K562 (cell line): ENCODE measurements around the gene TSTD1. TPM values are rescaled to one million over a fixed set of nuclear protein-coding genes. Genes with fewer than 3 reads are reported as not detected.
A peak's percentile ranks its signal among the peaks of the same experiment; 100 is the strongest.

Source experiments
- NRF1 ChIP-seq, 2 experiments: fragments of 450-650 bp; IDR thresholded peaks in 1 of 2; conservative IDR thresholded peaks in 1 of 2; 2 replicates each; pipeline ENCODE4 v1.6.1; 2014; ENCODE audit warnings: mild to moderate bottlenecking in 2 of 2
- PKNOX1 ChIP-seq: fragments of 450-650 bp; IDR thresholded peaks from 2 replicates; pipeline ENCODE4 v1.6.1; 2016
- polyA plus RNA-seq, 8 experiments: library from polyadenylated mRNA; depleted of rRNA in 4 of 8; stranded (reverse) in 5 of 8; unstranded in 3 of 8; fragments of >200 nt; fragmentation: Nextera tagmentation in 2 of 8; fragmentation: Illumina TruSeq in 1 of 8; extraction: Ambion mirVana in 2 of 8; extraction: Trizol in 1 of 8; gene quantifications; 2 replicates each; pipeline versions ENCODE4 v1.2.1 to v1.2.3, GENCODE V29; 2011 to 2014; ENCODE audit warnings: inconsistent platforms in 1 of 8, missing spikeins in 1 of 8
- total RNA-seq, 7 experiments: library from RNA; depleted of rRNA in 6 of 7; stranded (reverse); fragments of >200 nt in 6 of 7; fragmentation: Illumina TruSeq in 2 of 7; extraction: Trizol in 2 of 7; gene quantifications; 2 replicates each; pipeline versions ENCODE4 v1.2.1 to v1.2.3, GENCODE V29; 2011 to 2021; ENCODE audit warnings: low replicate concordance in 1 of 7
- TF ChIP-seq, protein P1 (sequence below), 3 experiments: fragments of 200-800 bp in 1 of 3; fragments of 250-450 bp in 1 of 3; fragments of 450-650 bp in 1 of 3; sonication (Bioruptor Pico) in 1 of 3; sonication (Bioruptor generic) in 1 of 3; formaldehyde crosslinking in 1 of 3; IDR thresholded peaks; 2 replicates each; pipeline versions ENCODE4 v1.6.1 to v1.8.0; 2016 to 2022; ENCODE audit warnings: mild to moderate bottlenecking in 2 of 3, missing genetic modification characterization in 2 of 3, missing compliant biosample characterization in 1 of 3, moderate library complexity in 1 of 3

TSTD1 gene
- total and polyA plus RNA-seq, 9 of the 15 experiments (the other 6 are each of a cell fraction or from before 2014, with no cell fraction given): 0.23 to 0.53 TPM; not detected in 7

DNA sequence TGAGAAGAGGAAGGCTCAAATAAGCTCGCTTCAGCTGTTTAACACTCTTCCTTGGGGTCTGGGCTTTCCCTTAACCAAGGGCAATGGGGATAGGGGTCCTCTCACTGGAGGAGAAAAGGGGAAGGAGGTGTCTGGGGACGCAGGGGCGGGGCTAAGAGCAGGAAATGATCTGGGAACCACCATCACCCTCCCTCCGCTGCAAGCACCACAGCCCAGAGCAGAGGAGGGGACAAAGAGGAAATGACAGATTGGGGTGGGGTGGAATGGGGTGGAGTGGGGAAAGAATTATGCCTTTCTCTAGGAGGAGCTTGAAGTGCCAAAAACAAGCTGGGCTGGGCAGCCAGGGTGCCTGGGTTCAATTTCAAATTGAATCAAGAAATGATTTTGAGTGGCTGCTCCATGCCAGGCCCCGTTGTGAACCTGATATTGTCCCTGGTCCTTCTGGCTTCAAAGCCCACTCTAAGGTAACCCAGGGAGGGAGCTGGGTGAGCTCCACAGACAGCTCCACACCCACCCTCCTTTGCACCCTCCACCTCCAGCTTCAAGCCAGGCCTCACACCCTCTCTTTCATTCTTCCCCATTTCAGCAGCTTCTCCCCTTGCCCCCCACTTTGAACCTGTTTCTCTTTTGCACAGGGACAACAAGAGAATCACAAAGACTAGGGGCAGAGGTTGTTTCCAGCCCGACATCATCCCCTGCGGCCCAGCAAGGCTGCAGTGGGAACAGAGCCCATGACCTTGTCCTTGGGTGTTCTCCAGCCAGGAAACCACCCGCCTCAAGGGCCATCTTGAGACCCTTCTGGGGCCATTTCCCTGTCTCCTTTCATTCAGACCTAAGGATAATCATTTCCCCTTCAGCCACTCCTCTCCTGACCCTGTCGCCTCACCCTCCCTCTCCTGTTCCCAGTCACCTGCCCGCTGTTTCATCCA, 29.8 kb upstream of the TSTD1 start (continued):
- TF ChIP-seq PKNOX1 (peak; percentile 67), NRF1 (conservative IDR thresholded peaks at IDR 0.05 in 1 of 2, IDR thresholded peaks at IDR 0.05 in 1 of 2) (peak in 1 of 2 experiments; percentile 15; a peak in 1 of 4 replicates)
- TF ChIP-seq, protein P1, sequence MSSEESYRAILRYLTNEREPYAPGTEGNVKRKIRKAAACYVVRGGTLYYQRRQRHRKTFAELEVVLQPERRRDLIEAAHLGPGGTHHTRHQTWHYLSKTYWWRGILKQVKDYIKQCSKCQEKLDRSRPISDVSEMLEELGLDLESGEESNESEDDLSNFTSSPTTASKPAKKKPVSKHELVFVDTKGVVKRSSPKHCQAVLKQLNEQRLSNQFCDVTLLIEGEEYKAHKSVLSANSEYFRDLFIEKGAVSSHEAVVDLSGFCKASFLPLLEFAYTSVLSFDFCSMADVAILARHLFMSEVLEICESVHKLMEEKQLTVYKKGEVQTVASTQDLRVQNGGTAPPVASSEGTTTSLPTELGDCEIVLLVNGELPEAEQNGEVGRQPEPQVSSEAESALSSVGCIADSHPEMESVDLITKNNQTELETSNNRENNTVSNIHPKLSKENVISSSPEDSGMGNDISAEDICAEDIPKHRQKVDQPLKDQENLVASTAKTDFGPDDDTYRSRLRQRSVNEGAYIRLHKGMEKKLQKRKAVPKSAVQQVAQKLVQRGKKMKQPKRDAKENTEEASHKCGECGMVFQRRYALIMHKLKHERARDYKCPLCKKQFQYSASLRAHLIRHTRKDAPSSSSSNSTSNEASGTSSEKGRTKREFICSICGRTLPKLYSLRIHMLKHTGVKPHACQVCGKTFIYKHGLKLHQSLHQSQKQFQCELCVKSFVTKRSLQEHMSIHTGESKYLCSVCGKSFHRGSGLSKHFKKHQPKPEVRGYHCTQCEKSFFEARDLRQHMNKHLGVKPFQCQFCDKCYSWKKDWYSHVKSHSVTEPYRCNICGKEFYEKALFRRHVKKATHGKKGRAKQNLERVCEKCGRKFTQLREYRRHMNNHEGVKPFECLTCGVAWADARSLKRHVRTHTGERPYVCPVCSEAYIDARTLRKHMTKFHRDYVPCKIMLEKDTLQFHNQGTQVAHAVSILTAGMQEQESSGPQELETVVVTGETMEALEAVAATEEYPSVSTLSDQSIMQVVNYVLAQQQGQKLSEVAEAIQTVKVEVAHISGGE (CRISPR knock-in tag; IDR thresholded peaks at IDR 0.05): peak in 1 of 3 experiments; percentile 79; a peak in 3 of 6 replicates
